KBM-7 (cell line): Measurements from ENCODE around the gene CRIP1.

Source experiments
- DNase-seq: peaks from one replicate; pipeline ENCODE4 v3.0.0-alpha.2; 2015
- in situ Hi-C: fragments of 300-500 bp; cut with MboI; formaldehyde crosslinking; loops from 2 replicates; pipeline ENCODE4 v1.14.3; 2020; ENCODE audit warnings: low sequenced_read_pairs, low pct_unique_long_range_greater_than_20kb, mixed read lengths

CRIP1 gene

GRCh38 chr14:105525861-105526775, 39.4 kb downstream of the CRIP1 start, which contains the start of gene TMEM121:
Gene TMEM121, plus strand, starts transcription at chr14:105526583. Its CDS starts 2,252 bp downstream, at chr14:105528835.
- in situ Hi-C loops = no loop called here
- peak; percentile 39 for DNase-seq

DNA sequence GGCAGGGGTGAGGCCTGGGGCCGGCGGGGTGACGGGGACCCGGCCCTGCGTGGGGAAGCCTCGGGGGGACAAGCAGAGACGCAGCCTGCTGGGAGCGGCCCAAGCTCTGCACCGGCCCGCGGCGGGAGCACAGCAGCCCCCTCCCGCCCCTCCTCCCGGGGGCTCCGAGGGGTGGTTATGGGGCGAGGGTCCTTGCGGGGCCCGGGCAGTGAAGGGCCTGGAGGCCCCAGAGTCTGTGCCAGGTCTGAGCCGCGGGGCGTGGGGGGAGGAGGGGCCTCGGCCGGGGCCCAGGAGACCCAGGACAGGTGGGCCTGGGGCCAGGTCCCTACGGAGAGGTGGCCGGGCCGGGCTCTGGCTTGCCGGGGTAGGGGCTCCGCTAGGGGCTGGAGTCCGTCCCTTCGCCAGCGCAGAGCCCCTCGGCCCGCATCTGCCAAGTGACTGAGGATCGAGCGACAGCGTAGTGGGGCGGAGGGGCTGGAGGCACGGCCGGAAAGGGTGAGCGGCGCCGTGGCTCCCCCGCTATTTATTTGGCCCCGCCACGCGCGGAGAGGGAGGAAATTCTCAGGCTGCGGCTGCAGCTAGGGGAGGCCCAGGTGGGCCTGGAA, 40.2 kb downstream of the CRIP1 start:
- in situ Hi-C loops = no loop called here
- DNase-seq = no peak

GRCh38 chr14:105527381-105527825, 40.7 kb downstream of the CRIP1 start:
- DNase-seq = no peak
- in situ Hi-C loops = no loop called here

DNA sequence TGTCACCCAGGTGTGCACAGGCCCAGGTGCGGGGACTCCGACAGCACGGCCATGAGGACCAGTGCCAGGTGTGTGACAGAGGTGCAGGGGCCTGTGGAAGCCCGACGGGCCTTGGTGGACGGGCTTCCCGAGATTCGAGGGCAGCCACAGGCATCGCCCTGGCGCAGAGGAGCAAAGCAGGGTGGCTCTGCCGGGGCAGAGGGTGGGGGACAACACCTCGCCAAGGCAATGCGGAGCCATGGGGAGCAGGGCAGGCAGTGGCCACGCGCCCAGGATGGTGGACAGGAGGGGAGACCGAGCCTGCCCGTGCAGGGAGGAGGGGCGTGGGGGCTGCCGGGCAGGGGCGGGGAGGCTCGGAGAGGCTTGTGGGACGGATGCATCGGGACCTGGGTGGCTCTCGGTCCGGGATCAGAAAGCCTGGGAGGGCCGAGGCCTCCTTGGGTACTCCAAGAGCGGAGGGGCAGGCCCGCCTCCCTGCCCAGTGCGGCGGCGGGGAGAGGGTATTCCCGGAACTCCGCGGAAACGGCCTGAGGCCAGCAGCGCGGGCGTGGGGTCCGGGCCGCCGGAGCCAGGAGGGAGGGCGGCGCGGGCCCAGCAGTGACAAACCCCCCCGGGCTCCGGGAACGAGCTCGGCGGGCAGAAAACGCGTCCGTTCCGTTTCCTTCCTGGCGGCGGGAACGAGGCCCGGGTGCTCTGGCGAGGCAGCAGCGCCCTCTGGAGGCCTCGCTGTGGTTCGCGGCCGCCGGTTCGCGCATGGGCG, 41.3 kb downstream of the CRIP1 start:
- DNase-seq = peak; percentile 80

GRCh38 chr14:105528586-105529318, 42.1 kb downstream of the CRIP1 start:
- in situ Hi-C loops = no loop called here
- no peak for DNase-seq

More for the DNA sequence above, 41.3 kb downstream of the CRIP1 start:
- in situ Hi-C loops = no loop called here

- in situ Hi-C loops = no loop called here
- no peak for DNase-seq
Observed at GRCh38 chr14:105529319-105529568, 42.6 kb downstream of the CRIP1 start.

GRCh38 chr14:105529569-105530284, 43.0 kb downstream of the CRIP1 start:
- in situ Hi-C loops = no loop called here
- DNase-seq = no peak

DNA sequence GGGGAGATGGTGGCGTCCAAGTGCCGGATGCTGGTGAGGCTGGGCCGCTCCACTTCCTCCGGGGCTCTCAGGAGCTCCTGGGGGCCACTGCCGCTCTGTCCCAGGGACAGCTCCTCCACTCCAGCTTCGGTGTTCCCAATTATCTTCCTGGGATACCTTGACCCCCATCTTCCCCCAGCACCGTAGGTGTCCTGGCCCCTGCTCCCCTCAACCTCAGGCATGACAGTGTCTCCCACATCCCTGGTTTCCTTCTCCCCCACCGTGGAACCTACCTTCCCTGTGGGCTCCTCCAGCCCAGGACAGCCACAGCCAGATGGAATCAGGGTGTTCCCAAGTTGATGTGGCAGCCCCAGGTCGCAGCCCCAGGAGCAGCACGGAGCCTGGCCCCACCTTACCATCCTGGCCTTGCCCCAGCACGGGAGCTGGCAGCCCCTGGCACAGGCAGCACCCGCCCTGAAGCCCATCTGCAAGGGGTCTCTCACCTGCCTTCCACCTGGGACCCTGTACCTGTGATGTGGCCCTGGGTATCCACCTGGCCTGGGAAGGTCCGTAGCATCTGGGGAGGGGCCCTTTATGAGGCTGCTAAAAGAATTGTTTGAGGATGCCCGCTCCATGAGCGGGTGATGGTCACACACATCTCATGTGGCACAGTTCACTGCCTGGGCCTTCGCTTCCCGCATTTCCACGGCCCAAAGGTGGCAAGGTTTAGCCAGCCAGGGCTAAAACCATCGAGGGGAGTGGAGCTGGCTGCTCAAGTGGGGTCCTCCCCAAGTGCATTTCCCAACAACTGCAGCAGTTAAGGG, 43.8 kb downstream of the CRIP1 start:
- in situ Hi-C loops = no loop called here
- DNase-seq = no peak

DNA sequence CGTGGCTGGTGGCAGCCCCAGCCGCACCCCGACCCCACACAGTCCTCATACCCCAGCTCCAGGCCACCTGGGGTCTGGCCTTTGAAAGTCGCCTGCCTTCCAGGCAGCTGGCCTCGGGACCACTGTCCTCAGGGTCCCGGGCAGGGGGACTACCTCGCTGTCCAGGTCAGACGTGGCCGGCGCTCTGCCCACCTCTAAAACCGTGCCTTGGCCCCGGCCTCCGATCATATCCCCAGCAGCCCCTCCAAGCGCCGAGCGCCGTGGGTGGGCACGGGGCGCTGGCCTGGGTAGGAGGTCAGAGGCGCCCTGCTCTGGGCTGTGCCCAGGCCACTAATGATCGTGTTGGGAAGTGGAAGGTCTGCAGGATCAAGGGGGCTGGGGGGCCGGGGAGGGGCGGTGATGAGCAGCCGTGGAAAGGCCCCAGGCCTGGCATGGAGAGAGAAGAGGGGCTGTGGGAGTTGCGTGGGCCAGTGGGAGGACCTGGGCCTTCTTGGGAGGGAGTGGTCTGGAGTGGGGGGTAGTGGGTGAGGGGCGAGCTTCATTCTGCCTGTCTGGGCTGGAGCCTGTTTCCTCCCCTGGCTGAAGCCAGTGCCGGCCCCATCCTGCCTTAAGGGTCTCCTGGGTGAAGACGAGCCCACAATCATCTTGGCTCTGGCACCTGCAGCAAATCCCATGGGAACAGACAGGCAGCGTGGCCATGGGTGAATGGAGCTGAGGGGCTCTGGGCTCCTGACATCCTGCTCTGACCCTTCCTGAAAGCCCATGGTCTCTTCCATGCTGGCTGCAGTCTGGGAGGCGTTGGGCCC, 44.6 kb downstream of the CRIP1 start:
- DNase-seq = no peak
- in situ Hi-C loops = no loop called here

DNA sequence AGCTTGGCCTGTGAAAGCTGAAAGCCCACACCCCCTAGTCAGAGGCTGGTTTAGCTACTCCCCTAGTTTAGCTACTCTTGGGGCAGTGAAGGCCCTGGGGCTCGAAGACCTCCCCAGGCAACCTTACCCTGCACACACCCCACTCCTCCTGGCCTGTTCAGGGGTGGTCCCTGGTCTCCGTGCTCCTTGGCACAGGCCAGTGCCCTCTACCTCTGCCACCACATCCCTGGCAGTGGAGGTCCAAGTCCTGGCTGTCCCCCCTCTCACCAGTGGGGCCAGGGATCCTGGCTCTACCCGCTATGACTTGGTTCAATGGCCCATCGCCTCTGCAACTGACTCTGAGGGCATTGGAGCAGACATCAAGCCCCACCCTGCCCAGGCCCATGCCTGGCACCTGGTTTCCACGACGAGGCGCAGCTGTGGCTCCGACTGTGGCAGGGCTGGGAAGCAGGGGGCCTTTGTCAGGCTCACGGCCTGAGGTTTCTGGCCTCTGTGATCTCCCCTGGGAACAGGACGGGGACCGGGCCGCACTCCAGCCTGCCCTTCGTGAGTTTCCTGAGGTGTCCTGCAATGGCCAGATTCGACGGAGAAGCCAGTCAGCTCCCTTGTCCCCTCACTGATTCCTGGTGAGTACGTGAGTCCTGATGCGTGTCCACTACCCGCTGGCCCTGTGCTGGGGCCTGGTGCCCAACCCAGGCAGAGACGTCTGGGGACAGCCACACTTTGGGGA, 45.4 kb downstream of the CRIP1 start:
- in situ Hi-C loops = no loop called here
- DNase-seq = no peak

DNA sequence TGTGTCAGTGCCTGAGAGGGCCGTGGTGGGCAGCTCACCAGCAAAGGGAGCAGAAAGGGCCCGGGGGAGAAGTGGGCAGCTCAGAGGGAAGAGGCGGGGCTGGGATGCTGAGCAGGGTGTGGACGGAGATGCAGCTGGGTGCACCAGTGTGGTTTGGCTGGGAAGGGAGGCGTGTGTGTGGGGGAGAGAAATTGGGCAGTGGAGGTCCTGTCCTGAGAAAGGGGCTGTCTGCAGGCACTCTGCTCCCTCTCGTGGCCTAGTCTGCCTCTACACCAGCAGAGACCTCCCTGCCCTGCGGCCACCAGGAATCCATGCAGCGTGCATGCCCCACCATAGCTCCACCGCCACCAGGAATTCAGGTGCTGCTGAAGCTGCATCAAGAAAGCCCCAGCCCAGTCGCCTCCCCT, 46.1 kb downstream of the CRIP1 start:
- in situ Hi-C loops = no loop called here
- DNase-seq = peak; percentile 72

- in situ Hi-C loops = no loop called here
- no peak for DNase-seq
Observed at GRCh38 chr14:105533391-105533790, 46.7 kb downstream of the CRIP1 start.

DNA sequence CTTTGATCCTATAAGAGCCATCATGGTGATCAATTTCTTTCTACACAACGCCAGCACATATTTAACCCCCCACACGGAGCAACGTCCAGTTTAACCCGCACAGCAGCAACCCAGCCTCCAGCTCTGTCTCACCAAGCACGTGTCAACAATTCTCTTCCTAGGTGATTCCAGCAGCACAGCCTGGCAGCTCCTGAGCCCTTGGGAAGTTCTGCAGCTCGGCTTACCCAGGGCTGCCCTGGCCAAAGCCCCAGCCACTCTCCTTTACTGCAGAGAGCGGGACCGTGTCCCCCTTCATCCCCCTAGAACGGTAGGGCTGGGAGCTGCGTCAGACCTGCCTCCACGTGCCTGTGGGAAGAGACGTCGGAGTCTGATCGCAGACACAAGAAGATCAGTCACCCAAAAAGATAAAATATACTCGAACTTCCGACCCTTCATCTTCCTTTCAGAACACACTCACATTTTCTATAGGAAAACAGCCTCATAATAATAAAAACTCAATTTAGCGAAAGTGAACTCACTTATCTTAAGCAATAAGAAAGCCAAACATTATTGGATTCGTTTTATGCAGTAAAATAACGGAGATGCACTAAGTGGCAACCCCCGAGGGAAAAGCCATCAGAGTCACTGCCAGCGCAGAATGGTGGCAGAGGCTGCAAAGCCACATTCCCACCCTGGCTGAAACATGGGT, 47.3 kb downstream of the CRIP1 start:
- DNase-seq = no peak
- in situ Hi-C loops = no loop called here

DNA sequence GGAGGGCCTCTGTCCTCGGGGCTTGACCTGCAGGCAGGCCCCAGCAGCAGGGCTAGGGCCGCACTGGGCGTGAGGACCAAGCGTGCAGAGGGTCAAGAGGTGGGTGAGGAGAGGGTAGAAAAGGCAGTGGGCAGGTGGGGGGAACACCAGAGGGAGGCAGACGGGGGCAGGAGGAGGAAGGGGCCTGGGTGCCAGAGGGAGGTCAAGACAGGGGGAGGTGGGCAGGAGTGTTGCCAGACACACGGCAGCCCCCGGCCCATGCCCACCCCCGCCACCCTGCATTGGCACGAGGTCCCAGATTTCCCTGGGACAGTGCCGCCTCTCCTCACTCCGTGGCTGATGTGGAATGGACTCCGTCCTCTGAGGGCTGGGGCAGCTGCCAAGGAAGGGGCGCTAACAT, 47.9 kb downstream of the CRIP1 start:
- no peak for DNase-seq
- in situ Hi-C loops = no loop called here

DNA sequence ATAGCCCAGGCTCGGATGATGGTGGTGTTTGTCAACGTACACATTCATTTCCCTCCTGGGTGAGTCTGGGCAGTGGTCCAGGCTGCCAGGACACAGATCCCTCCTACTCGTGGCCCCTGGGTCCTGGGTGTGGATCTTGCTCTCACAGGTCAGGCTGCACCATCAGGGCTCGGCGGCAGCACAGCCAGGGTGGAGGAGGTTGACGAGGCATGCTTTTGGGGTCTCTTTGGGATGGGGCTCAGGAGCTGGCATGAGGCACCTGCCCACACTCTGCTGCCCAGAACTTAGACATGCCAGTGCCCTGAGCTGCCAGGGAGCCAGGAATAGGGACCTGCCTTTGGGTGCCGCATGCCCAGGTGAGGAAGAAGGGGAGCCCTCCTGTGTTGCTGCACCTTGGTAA, 49.4 kb downstream of the CRIP1 start:
- no peak for DNase-seq
- in situ Hi-C loops = no loop called here
